CD4-positive, alpha-beta T cell treated with Interleukin-6 at 100 ng/mL for 8 hours (primary cell): Measurements from ENCODE around the gene CTAGE8.
"Not testable (repeated sequence)": the region's sequence is repeated elsewhere in the genome, so short reads cannot be mapped to it uniquely, and the experiment has no call there.

Experiments used
- DNase-seq: peaks from one replicate; pipeline ENCODE4 v3.0.0-alpha.2; 2020; ENCODE audit warnings: mixed read lengths, low spot score

Gene CTAGE8

GRCh38 chr7:144255471-144255897 is 13.6 kb downstream of the CTAGE8 start:
- peak; percentile 0 for DNase-seq

GRCh38 chr7:144252307-144252706 is 16.8 kb downstream of the CTAGE8 start:
- not testable (repeated sequence) for DNase-seq

GRCh38 chr7:144247674-144248330 is 21.3 kb downstream of the CTAGE8 start:
- DNase-seq: not testable (repeated sequence)

DNA sequence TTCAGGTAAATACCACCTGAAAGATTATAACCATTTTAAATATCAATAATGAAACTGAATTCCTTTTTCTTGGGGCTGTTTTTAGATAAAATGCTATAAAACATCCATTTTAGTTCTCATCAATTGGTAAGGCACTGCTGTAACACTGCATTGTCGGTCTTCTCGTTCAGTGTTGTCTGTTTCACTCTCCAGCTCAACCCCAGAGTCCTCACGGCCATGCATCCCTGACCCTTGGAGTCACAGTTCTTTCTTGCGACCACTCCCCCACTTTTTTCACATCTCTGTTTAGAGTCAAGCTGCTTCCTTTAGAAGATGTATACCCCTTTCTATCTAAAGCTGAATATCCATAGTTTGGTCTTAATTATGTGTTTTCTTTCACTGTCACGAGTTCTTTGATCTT is 22.1 kb downstream of the CTAGE8 start:
- not testable (repeated sequence) for DNase-seq

GRCh38 chr7:144245372-144245771 is 23.7 kb downstream of the CTAGE8 start:
- DNase-seq: not testable (repeated sequence)

DNA sequence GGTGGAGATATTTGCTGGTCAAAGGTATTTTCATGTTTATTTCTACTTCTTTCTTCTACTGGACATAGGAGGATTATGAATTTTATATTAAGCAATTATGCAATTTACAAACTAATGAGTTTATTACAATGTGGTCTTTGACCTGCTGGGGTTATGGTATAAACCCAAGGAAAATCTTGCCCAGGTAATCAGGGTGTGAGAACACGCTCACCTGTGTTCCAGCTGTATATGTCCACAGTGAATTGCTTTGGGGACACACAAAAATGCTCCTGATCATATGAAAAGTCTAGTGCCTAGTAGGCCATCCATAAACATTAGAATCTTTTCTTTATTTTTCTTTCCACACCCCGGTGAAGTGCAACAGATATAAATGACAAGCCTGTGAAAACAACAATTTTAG is 29.7 kb downstream of the CTAGE8 start, which contains the start of gene OR2A42:
TSS of gene OR2A42 (minus strand) at position 241 of the 400 bp plus-strand sequence. CDS start 6,762 bp downstream, outside the sequence.
- not testable (repeated sequence) for DNase-seq

DNA sequence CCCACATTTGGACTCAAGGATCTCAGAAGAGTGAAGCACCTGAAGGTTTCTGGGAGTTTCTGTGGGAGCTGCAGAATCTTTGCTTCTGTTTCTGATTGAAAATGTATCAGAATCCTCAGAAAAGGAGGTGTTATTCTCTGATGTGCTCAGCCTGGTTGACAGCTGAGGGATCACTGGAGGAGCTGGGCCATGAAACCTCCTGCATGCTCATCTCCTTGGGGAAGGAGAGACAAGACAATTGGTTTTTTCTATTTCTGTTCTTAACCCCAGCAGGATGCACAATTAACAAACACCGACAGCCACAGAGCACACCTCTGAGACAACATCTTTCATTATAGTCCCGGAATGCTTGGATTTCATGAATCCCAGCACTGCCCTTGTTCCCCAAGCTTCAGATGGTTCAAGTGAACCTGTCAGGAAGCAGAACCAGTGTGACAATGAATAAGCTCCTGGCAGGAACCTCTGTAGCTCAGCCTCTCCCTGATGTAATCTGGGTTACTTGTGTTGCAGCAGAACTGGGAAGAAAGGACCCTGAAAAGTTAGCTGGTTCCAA is 30.5 kb downstream of the CTAGE8 start:
- DNase-seq: not testable (repeated sequence)

GRCh38 chr7:144233039-144233438 is 36.0 kb downstream of the CTAGE8 start:
- not testable (repeated sequence) for DNase-seq

DNA sequence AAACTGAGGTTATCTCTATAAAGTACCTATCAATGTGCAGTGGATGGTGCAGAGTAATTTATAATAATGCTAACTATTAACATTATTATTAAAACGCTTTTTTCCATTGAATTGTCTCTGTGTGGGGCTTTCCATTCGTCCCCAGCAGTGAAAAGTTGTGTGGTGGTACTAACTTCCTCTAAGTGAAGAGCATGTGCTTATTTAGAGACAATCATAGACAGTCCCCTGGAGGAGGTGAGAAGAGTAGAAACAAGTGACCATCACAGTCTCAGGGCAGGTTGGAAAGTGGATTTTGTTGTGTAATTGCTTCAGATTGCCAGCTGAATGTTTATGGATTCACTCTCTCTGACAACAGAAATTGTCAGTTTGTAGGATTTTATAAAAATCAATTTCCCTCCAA is 38.1 kb downstream of the CTAGE8 start:
- not testable (repeated sequence) for DNase-seq

DNA sequence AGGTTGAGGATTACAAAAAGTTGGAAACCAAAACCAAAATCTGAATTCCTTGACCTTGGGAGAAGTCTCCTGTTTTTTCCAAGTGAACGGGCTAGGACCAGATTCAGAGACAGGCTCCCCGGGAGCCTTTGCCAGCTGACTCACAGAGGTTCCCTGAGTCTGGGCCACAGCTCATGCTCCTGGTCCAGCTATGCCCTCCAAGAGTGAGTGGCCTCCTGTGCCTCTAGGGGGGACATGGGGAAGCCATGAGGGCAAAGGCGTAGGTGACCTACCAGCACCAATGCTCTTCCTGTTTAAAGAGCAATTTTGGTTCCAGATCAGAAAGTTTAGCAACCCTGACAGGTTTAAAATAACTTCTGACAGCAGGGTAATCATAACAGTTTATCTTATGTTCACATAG is 40.3 kb downstream of the CTAGE8 start:
- not testable (repeated sequence) for DNase-seq

DNA sequence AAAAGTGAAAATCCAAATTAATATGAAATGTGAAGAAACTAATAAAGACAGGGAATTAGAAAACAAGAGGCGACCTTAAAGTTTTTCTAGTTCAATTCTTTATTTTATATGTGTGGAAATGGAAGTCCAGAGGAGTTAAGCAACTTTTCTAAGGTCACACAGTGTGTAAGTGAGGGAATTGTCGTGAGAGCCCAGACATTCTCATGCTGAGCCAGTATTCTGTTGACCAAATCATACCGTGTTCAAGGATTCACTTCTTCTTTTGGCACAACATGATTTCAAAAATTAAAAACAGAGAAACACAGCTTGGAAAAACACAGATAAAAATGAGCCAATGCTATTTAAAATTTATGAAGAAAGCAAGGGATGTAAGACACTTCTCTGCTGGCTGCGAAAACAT is 42.2 kb downstream of the CTAGE8 start:
- not testable (repeated sequence) for DNase-seq

DNA sequence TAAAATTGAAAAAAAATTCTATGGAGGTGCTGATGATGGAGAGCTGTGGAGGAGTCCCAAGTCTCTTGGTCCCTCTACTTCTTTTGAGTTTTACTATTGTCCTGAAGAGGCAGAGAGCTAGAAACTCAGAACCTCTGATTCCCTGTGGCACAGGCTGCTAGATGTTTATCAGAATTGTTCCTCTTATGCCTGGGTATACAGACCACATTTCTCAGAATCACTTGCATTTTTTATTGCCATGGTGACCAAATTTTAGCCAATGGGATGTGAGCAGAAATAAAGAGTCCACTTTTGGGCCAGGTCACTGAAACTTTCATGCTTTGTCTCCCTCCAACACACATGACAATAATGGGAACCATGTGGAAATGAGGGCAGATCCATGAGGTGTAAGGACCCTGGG is 45.4 kb downstream of the CTAGE8 start:
- DNase-seq: not testable (repeated sequence)

GRCh38 chr7:144220531-144220930 is 48.6 kb downstream of the CTAGE8 start:
- DNase-seq: not testable (repeated sequence)

DNA sequence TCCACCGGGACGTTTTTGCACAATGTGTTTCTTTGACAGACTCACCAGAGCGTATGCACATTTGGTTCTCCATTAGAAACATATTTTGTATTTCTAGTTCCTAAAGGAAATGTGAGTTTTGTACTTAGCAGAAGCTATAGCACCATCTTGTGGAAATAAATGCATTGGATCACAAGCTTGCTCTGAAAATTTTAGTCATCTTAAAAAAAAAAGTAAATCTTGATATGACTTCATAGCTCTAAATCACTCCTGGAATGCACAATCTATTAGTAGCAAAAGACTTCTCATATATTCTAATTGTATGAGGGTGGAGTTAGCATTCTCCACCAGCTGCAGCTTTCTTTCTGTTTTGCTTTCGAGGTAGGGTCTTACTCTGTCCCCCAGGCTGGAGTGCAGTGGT is 49.9 kb downstream of the CTAGE8 start:
- DNase-seq: not testable (repeated sequence)

DNA sequence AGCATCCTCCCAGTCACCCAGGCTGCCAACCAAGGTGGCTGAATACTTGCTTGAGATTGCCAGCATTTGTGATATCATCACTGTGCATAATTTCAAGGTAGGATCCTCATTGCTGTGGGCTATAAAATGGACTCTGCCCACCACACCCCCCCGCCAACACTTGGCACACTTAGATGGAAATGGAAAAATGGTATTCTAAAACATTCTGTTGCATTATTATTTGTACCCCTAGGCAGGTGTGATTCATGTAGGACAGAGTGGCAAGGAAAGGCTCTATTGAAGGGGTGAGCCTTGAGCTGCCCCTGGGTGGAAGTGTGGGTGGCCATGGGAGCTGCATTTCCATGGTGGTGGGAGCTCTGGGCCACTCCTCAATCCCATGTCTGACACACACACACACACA is 50.5 kb downstream of the CTAGE8 start:
- not testable (repeated sequence) for DNase-seq

GRCh38 chr7:144217200-144217599 is 51.9 kb downstream of the CTAGE8 start:
- not testable (repeated sequence) for DNase-seq
